ENCODE data around the gene PAX5.

- TF ChIP-seq CTCF (IDR thresholded peaks at IDR 0.05): no peak
- TF ChIP-seq POLR2A (IDR thresholded peaks at IDR 0.05): no peak
- TF ChIP-seq EP300 (IDR thresholded peaks at IDR 0.05): no peak
Measured at GRCh38 chr9:37042421-37042820, 8.4 kb upstream of the PAX5 start.
